Ramos (cell line): ENCODE measurements around the gene FNDC3B.

Source experiments
- in situ Hi-C: fragments of 300-500 bp; cut with MboI; formaldehyde crosslinking; loops from one replicate; pipeline ENCODE4 v1.14.3; 2022; ENCODE audit warnings: low sequenced_read_pairs; ENCODE audit not compliant: unreplicated experiment

FNDC3B gene

GRCh38 chr3:172070269-172070668 lies 30.9 kb downstream of the FNDC3B start:
- in situ Hi-C loops, result no loop called here

- in situ Hi-C loops, result no loop called here
Observed at GRCh38 chr3:172070802-172071201, 31.4 kb downstream of the FNDC3B start.

DNA sequence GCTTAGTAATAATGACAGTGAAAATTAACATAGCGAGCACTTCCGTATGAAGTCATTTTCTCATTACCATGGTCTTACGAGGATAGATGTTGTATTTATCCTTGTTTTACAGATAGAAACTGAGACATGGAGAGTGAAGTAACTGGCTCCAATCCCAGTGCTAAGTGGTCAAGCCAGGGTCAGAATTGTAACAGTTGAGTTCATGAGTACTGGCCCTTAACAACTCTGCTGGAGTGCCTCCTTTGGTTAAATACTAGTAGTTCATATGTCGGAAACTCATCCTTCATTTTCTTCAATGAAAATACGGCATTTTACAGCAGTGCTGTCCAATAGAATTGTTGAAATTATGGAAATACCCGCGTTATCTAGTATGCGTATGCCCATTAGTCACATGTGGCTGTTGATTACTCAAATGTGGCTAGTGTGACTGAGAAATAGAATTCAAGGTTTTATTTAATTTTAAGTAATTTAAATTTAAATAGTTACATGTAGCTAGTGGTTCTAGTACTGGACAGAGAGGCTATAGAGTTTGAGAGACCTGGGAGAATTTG lies 32.5 kb downstream of the FNDC3B start:
- in situ Hi-C loops, result no loop called here

DNA sequence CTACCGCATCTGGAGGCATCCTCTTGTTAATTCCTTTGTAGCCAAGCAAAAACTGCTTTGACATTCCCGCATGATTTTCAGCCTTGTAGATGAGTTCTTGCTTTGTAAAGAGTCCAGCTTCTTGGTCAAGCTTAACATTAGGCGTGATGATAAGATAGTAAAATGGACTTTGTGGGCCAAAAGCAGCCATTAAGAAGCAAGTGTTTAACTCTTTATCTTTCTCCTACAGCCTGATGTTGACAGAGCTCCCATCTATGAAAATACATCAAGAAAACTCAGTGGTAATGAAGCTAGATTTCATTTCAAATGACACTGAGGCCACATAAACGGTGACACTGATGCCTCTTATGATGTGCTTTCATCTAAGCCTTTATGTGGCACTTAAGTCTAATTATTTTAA lies 33.2 kb downstream of the FNDC3B start:
- in situ Hi-C loops, result no loop called here

- in situ Hi-C loops, result no loop called here
Observed at GRCh38 chr3:172073262-172073915, 34.0 kb downstream of the FNDC3B start.

DNA sequence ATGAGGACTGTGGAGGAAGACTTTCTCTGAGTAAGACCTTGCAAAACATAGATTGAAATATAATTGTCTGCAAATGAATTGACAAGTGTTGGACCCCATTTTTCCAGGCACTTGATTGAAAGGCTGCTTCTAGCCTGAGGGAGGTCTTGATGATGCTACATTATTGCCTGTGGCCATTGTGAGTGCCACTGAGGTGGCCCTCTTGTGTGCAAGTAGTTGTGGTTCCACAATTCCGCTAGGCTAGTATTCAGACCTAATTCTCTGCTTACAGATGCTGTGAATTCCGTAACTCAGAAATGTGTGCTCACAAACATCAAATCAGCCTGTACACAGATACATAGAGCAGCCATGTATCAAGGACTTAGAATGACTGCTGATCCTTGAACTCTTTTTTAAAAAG lies 34.7 kb downstream of the FNDC3B start:
- in situ Hi-C loops, result no loop called here

DNA sequence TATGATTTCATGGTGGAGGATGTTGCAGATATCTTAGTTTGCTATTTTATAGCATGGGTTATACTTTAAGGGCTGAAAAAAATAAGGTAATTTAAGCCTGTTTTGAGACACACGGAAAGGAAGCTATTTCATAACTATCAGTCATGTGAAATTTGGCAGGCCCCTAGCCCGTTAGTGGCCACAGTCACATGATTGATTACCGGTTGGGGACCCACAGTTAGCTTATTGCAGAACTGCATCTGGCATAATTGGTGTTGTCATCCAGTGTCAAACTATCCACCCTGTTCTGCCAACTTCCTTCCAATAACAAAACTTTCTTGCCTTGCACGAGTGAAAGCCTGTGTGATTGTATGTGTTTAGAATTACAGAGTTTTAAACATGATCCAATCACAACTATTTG lies 35.2 kb downstream of the FNDC3B start:
- in situ Hi-C loops, result no loop called here

DNA sequence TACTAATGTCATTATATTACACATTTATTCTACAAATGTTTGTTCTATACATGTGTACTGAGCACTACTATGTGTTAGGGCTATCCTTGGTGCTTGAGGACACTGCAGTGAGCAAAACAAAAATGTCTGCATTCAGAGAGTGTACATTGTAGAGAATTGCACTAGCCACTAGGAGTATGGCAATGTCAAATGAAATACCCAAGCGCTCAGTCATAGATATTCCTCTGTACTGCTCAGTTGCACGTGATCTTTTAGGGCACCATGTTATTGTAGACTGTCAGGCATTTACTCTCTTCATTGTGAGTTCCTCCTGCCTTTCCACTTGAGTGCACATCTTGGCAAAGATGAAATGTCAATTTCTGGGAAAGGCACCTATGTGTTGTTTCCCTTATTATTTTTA lies 36.8 kb downstream of the FNDC3B start:
- in situ Hi-C loops, result no loop called here

- in situ Hi-C loops, result no loop called here
Observed at GRCh38 chr3:172077197-172077757, 37.9 kb downstream of the FNDC3B start.

DNA sequence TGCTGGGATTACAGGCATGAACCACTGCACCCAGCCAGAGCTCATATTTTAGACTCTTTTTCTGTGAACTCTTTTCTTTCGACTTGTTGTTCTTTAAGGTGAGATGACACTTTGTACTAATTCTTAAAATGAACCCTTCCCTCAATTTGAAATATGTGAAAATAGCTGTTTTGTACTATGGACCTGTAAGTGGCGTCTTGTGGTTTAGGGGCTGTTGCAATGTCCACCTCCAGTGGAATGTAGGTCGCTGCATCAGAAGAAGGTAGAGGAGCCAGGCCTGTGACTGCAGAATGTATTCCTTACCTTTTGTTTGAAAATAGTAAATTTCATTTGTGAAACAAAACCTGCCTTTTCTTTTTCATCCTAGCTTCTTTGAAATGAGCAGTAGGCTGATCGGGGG lies 38.9 kb downstream of the FNDC3B start:
- in situ Hi-C loops, result no loop called here

- in situ Hi-C loops, result no loop called here
Observed at GRCh38 chr3:172078721-172079120, 39.3 kb downstream of the FNDC3B start.

GRCh38 chr3:172079326-172079976 lies 40.1 kb downstream of the FNDC3B start:
- in situ Hi-C loops, result no loop called here

- in situ Hi-C loops, result no loop called here
Observed at GRCh38 chr3:172080503-172080902, 41.1 kb downstream of the FNDC3B start.

DNA sequence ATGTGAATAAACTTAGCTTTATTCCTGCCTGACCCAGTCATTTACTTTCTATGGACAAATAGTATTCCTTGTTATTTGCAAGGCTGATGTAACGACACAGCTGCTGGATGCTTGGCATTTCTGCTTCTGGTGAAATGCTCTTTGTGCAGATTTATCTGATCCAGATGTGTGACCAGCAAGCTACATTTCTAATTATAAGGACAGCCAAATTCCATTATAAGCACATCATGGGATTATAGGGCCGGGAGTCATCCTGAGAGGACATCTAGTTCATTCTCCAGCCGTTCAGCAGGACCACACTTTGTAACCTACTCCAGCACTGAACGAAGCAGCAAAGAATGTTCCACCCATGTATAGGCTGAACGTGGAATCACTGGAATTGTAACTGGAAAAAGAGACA lies 42.9 kb downstream of the FNDC3B start:
- in situ Hi-C loops, result no loop called here

DNA sequence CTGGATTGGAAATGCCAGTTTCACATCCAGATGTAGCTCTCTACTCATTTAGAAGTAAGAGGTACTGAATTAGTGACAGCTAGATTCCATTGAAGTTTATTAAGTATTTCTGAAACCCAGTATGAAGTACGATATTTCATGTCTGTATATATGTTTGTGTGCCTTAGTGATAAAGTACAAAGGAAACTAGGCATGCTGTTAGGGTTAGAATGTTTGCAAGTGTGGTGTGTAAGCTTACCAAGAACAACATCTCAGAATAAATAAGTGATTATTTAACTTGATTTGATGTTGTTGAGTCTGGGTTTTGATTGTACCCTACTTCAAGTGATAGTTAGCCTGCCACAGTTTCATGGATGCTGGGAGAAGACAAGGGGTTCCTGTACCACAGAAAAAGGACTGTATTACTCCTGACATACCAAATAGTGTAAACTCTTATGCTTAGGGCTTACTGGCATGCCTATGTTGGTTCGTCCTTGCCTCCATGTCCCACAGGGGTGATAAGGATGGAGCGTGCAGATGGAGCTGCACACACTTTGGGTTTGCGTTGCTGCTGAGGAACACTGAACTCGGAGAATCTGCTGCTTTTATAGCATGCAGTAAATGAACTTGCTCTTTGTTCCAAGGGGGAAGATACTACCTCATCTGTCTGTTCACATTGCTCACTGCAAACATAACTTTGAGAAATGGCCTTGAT lies 43.6 kb downstream of the FNDC3B start:
- in situ Hi-C loops, result no loop called here

DNA sequence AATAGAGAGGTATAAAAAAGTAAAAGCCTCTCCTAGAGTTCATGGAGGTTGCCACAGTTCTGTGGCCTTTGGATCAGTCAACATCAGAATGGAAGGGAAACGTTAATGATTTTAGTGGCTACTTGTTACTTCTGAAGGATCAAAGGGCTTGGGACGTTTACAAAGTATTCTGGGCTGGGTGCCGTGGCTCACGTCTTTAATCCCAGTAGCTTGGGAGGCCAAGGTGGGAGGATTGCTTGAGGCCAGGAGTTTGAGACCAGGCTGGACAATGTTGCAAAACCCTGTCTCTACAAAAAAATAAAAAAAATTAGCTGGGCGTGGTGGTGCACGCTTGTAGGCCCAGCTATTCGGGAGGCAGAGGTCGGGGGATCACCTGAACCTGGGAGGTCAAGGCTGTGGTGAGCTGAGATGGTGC lies 44.6 kb downstream of the FNDC3B start:
- in situ Hi-C loops, result no loop called here

DNA sequence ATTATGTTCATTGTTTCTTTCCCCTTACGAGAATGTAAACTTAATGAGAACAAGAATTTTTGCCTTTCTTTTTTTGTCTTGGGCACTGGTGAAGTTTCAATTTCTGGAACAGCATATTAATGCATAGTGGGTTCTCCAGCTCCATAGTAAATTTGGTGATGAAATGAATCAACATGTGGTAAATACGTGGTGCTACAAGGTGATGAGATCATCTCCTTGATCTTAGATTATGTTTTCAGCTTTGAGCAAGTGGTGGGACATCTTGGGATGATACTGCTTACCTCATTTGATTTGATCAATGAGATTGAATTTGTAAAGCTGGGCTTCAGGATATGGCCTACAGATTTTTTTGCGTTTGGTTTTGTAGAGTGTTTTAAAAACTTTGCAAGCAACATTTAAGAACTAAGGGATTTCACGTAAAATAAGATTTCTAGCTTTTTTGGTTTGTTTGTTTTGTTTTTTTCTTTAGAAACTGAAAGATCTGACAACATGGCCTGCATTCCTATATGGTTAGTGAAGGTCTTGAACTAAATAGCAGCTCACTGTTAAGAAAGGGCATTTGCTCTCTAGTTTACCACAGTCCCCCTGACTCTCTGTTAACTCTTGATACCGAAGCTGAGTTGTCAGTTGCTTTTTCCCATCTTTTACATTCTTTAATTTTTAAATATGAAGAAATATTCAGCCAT lies 45.6 kb downstream of the FNDC3B start:
- in situ Hi-C loops, result no loop called here

GRCh38 chr3:172085557-172085895 lies 46.1 kb downstream of the FNDC3B start:
- in situ Hi-C loops, result no loop called here

DNA sequence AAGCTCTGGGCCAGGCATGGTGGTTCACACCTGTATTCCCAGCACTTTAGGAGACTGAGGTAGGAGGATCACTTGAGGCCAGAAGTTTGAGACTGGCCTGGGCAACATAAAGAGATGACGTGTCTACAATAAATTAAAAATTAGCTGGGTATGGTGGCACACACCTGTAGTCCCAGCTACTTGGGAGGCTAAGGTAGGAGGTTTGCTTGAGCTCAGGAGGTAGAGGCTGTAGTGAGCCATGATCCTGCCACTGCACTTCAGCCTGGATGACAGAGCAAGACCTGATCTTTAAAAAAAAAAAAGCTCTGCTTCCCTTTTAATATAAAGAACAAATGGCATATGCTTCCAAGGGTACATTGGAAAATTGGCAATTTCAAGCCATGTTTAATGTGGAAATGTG lies 46.7 kb downstream of the FNDC3B start:
- in situ Hi-C loops, result no loop called here

DNA sequence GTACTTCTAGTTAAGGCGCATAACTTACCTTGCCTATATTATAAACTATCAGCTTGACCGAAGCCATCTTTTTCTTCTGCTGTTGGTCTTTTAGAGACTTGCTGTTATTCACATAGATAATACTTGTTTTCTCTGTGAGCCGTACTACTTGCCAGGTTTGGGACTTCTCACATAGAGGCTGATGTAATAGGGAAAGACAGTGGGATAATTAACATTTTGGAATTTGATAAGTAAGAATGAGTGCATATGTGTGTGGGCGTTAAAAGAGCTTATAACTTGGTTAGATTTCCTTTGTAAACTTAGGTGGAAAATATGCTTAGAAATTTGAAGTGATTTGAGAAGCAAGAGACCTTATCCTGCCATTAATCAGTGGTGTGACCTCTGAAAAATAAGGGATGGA lies 47.8 kb downstream of the FNDC3B start:
- in situ Hi-C loops, result no loop called here
